BLaER1 (cell line): ENCODE measurements around the gene GSX2.

Experiments
- H3K27ac ChIP-seq: shearing (Covaris generic); formaldehyde crosslinking; 2 replicates; pipeline ENCODE4 v1.8.1; 2022
- H3K27me3 ChIP-seq: shearing (Covaris generic); formaldehyde crosslinking; 2 replicates; pipeline ENCODE4 v1.8.1; 2022
- H3K36me3 ChIP-seq: shearing (Covaris generic); formaldehyde crosslinking; 2 replicates; pipeline ENCODE4 v1.8.1; 2022
- H3K4me1 ChIP-seq: shearing (Covaris generic); formaldehyde crosslinking; 2 replicates; pipeline ENCODE4 v1.8.1; 2022
- H3K4me2 ChIP-seq: shearing (Covaris generic); formaldehyde crosslinking; 2 replicates; pipeline ENCODE4 v1.8.1; 2022
- H3K4me3 ChIP-seq: shearing (Covaris generic); formaldehyde crosslinking; 2 replicates; pipeline ENCODE4 v1.8.1; 2022
- H3K9ac ChIP-seq: shearing (Covaris generic); formaldehyde crosslinking; 2 replicates; pipeline ENCODE4 v1.8.1; 2022
- H3K9me3 ChIP-seq: shearing (Covaris generic); formaldehyde crosslinking; 2 replicates; pipeline ENCODE4 v1.8.1; 2022
- H4K20me1 ChIP-seq: shearing (Covaris generic); formaldehyde crosslinking; 2 replicates; pipeline ENCODE4 v1.8.1; 2022
- Cebpa-rat ChIP-seq: shearing (Covaris generic); IDR thresholded peaks from 2 replicates; pipeline ENCODE4 v1.8.1; 2022

The GSX2 gene

GRCh38 chr4:54062392-54062791 is 37.6 kb upstream of the GSX2 start:
- Histone ChIP-seq H3K4me3 (peak overlapping the region; percentile 86), H3K27me3 (no peaks in the 10 kb centered on the region), H3K9me3 (no peaks in the 10 kb centered on the region), H3K9ac (peak overlapping the region; percentile 89), H3K4me2 (peak overlapping the region; percentile 80), H3K36me3 (no peaks in the 10 kb centered on the region), H4K20me1 (peaks cover 64% of the 10 kb centered on the region), H3K27ac (no peak overlapping the region), H3K4me1 (peaks cover 64% of the 10 kb centered on the region)
- no peak for TF ChIP-seq Cebpa-rat

GRCh38 chr4:54063229-54063628 is 36.7 kb upstream of the GSX2 start:
- H3K27me3 ChIP-seq = no peaks in the 10 kb centered on the region

GRCh38 chr4:54063737-54064316 is 36.1 kb upstream of the GSX2 start:
- H4K20me1 ChIP-seq = peaks cover 50% of the 10 kb centered on the region
- peaks cover 50% of the 10 kb centered on the region for H3K4me1 ChIP-seq
- H3K27ac ChIP-seq = peak overlapping the region; percentile 93
- H3K4me3 ChIP-seq = peak overlapping the region; percentile 86
- TF ChIP-seq Cebpa-rat = no peak
- H3K27me3 ChIP-seq = no peaks in the 10 kb centered on the region
- peak overlapping the region; percentile 80 for H3K4me2 ChIP-seq
- H3K9me3 ChIP-seq = no peaks in the 10 kb centered on the region
- no peaks in the 10 kb centered on the region for H3K36me3 ChIP-seq
- H3K9ac ChIP-seq = peak overlapping the region; percentile 89

More at GRCh38 chr4:54063229-54063628, 36.7 kb upstream of the GSX2 start:
- Histone ChIP-seq H4K20me1 (peaks cover 56% of the 10 kb centered on the region), H3K9me3 (no peaks in the 10 kb centered on the region), H3K4me3 (peak overlapping the region; percentile 86), H3K27ac (peak overlapping the region; percentile 93), H3K4me2 (peak overlapping the region; percentile 80), H3K9ac (peak overlapping the region; percentile 89), H3K36me3 (no peaks in the 10 kb centered on the region), H3K4me1 (peaks cover 56% of the 10 kb centered on the region)
- no peak for TF ChIP-seq Cebpa-rat

DNA sequence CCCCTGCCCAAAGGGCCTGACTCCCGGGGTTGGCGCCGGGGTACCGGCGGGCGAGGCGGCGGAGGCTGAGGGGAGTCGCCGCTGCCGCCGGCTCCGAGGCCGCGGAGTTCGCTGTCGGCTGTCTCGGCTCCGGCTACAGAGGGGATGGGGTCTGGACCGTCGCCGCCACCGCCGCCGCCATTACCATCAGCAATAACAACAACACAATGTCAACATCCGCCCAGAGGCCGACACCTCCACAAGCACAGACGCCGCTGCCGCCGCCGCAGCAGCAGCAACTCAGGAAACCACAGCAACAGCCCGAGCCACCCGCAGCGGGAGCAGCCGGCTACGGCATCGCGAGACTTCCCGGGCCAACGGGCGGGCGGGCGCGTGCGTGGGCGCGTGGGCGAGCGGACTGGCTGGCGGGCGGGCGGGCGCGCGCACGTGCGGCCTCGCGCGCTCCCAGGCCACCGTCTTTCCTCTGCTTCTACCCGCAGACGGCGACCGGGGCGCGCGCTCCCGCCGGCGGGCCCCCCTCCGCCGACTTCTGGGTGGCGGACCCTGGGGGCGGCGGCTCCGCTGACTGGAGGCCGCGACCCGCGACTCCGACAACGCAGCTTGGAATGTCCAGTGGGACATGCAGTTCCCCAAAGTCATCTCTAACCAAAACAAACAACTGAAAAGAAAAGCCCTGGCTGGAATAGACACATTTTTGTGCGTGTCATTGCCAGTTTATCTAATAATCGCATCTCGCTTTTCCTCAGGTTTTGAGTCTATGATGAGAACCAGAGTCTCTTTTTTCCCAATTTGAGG is 35.4 kb upstream of the GSX2 start, which contains the start of gene CHIC2:
CHIC2 (minus strand) TSS at position 289 of the 795 bp plus-strand sequence. CDS start 305 bp downstream, outside the sequence.
- H3K36me3 ChIP-seq = no peaks in the 10 kb centered on the region
- H3K9ac ChIP-seq = peak within 1 kb of the TSS; percentile 89
- no peak for TF ChIP-seq Cebpa-rat
- peak within 1 kb of the TSS; percentile 86 for H3K4me3 ChIP-seq
- H3K27me3 ChIP-seq = no peaks in the 10 kb centered on the region
- peaks cover 44% of the 10 kb centered on the region for H3K4me1 ChIP-seq
- H4K20me1 ChIP-seq = peaks cover 43% of the 10 kb centered on the region
- peak within 1 kb of the TSS; percentile 93 for H3K27ac ChIP-seq
- no peaks in the 10 kb centered on the region for H3K9me3 ChIP-seq
- peak within 1 kb of the TSS; percentile 80 for H3K4me2 ChIP-seq

DNA sequence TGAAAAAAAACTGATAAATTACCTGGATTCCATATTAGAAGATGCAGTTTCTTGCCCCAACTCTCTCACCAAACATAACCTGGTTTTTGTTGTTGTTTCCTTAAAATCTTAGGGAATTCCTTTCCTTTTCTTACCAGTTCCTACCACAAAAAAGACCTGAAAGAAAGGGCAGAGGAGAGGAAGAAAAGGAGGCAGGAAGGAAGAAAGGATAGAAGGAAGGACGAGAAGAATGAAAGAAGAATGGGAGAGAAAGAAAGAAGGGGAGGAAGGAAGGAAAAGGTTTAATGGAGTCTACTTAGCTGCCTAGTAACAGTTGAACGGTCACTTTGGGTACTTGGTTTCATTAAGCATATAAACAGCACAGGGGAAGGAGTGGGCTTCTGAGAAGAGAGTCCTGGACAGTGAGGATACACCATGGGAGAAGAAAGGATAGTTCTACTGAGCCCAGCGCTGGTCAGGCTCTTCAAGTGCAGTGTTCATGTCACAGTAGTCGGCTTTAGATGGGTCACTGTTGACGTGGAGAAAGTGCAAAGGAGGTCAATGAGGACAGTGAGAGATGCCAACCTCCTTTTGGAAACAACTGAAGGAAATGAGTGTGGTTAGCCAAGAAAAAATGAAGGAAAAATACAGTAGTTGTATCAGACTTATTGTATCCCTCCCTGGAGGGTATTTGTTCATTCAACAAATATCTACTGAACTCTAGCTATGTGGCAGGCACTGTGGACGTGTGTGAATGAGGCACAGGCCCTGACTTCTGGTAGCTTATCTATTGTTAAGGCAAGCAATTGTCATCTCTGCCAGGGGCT is 34.5 kb upstream of the GSX2 start:
- Histone ChIP-seq H4K20me1 (peaks cover 33% of the 10 kb centered on the region), H3K4me1 (peaks cover 39% of the 10 kb centered on the region), H3K4me2 (peak overlapping the region; percentile 76), H3K9me3 (no peaks in the 10 kb centered on the region), H3K27me3 (no peaks in the 10 kb centered on the region), H3K4me3 (peak overlapping the region; percentile 86), H3K36me3 (no peaks in the 10 kb centered on the region), H3K27ac (peak overlapping the region; percentile 93), H3K9ac (peak overlapping the region; percentile 89)
- TF ChIP-seq Cebpa-rat = no peak

DNA sequence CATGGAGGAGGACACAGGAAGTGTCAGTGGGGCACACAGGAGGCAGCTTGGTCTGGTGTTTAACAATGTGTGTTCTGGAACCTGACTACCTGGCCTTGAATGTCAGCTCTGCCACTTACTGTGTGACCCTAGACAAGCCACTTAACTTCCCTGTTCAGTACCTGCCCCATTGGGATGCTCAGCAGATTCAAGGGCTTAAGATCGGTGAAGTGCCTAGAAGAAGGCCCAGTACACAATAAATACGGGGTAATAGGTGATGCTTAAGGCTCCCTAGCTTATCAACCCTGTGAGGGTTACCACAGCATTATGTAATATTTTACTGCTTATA is 33.9 kb upstream of the GSX2 start:
- H3K4me3 ChIP-seq = no peak overlapping the region
- no peak for TF ChIP-seq Cebpa-rat
- no peak overlapping the region for H3K27ac ChIP-seq
- no peak overlapping the region for H3K9ac ChIP-seq
- peaks cover 28% of the 10 kb centered on the region for H4K20me1 ChIP-seq
- no peaks in the 10 kb centered on the region for H3K9me3 ChIP-seq
- no peaks in the 10 kb centered on the region for H3K36me3 ChIP-seq
- peaks cover 34% of the 10 kb centered on the region for H3K4me1 ChIP-seq
- H3K4me2 ChIP-seq = peak overlapping the region; percentile 76
- H3K27me3 ChIP-seq = no peaks in the 10 kb centered on the region

DNA sequence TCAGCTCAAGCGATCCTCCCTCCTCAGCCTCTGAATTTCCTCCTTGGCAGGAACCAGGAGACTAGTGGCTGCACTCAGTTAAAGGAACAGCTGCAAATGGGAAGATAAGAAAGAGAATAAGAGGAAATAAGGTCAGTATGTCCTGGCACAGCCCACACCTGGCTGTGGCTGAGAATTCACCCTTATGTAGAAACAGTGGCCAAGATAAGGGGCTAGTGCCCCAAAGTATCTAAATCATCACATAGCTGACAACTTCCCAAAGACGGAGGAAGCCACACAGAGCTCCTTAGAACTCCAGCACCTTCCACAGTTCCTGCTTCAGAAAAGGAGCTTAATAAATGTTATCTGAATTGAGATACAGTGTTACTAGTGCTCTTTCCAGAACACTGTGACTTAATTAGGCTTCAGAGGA is 33.2 kb upstream of the GSX2 start:
- H3K9ac ChIP-seq = no peak overlapping the region
- H3K4me3 ChIP-seq = no peak overlapping the region
- H3K9me3 ChIP-seq = no peaks in the 10 kb centered on the region
- H3K27me3 ChIP-seq = no peaks in the 10 kb centered on the region
- H3K4me1 ChIP-seq = peaks cover 27% of the 10 kb centered on the region
- H3K36me3 ChIP-seq = no peaks in the 10 kb centered on the region
- no peak overlapping the region for H3K4me2 ChIP-seq
- H3K27ac ChIP-seq = no peak overlapping the region
- H4K20me1 ChIP-seq = peaks cover 21% of the 10 kb centered on the region
- TF ChIP-seq Cebpa-rat = no peak

GRCh38 chr4:54067166-54067565 is 32.8 kb upstream of the GSX2 start:
- Histone ChIP-seq H4K20me1 (peaks cover 17% of the 10 kb centered on the region), H3K36me3 (no peaks in the 10 kb centered on the region), H3K9ac (no peak overlapping the region), H3K27ac (no peak overlapping the region), H3K4me1 (peaks cover 22% of the 10 kb centered on the region), H3K9me3 (no peaks in the 10 kb centered on the region), H3K27me3 (no peaks in the 10 kb centered on the region), H3K4me2 (no peak overlapping the region), H3K4me3 (no peak overlapping the region)
- TF ChIP-seq Cebpa-rat = no peak

DNA sequence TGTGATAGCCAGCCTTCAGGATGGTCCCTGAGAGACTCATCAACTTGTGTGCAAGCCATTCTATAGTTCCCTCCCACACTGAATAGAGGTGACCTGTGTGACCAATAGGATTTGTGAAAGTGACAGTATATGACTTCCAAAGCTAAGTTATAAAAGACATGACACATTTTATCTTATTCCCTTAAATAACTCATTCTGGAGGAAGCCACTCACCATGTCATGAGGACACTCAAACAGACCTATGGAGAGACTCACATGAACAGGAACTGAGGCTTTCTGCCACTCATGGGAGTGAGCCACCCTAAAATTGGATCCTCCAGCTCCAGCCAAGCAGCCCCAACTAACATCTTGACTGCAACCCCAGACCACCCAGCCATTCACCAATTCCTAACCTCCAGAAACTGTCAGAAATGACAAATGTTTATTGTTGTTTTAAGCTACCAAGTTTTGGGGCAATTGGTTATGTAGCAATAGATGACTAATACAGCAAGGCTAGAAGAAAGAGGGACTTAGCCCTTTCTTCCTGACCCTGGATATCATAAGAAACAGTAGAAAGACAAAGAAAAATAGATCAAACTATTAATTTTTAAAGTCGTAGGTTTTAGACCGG is 26.6 kb upstream of the GSX2 start:
- no peak overlapping the region for H3K4me3 ChIP-seq
- no peaks in the 10 kb centered on the region for H3K27me3 ChIP-seq
- no peak overlapping the region for H3K4me2 ChIP-seq
- no peaks in the 10 kb centered on the region for H3K4me1 ChIP-seq
- no peaks in the 10 kb centered on the region for H4K20me1 ChIP-seq
- no peak overlapping the region for H3K27ac ChIP-seq
- H3K9me3 ChIP-seq = no peaks in the 10 kb centered on the region
- H3K9ac ChIP-seq = no peak overlapping the region
- no peaks in the 10 kb centered on the region for H3K36me3 ChIP-seq
- no peak for TF ChIP-seq Cebpa-rat
